ENCODE measurements around the gene IGSF21. TPM values are rescaled to one million over a fixed set of nuclear protein-coding genes. Genes with fewer than 3 reads are reported as not detected.

Gene IGSF21
- total and polyA plus RNA-seq, 2 donors (not counting 1 experiment from before 2014, with no cell fraction given) = not detected

- Mint-ChIP-seq H3K27ac (no peak overlapping the region), H3K4me3 (no peak overlapping the region), H3K27me3 (peaks cover 13% of the 10 kb centered on the region), H3K4me1 (no peaks in the 10 kb centered on the region), H3K9me3 (ENCODE audit: insufficient read depth) (no peaks in the 10 kb centered on the region)
- ChIA-PET POLR2A (no interaction called here), CTCF (interaction anchor here (1.0 kb wide), 1 partner anchor 25 kb away, joined by 3 read pairs; no protein-coding TSS in a partner anchor)
- Histone ChIP-seq H3K36me3 (replicated peaks in 1 of 2; ENCODE audit: control extremely low read depth in 1 of 2, control insufficient read depth in 1 of 2, extremely low read depth in 1 of 2, insufficient read depth in 2 of 2, low read length in 1 of 2) (no peaks in the 10 kb centered on the region), H3K4me2 (replicated peaks; ENCODE audit: low read depth, low read length, poor library complexity, severe bottlenecking) (no peak overlapping the region), H2AFZ (ENCODE audit: insufficient read depth, low read depth, low read length, poor library complexity, severe bottlenecking) (no peak overlapping the region), H3K27ac (ENCODE audit: low read length in 2 of 2) (no peak overlapping the region), H4K20me1 (ENCODE audit: control insufficient read depth, insufficient read depth, low read length, poor library complexity, severe bottlenecking) (no peaks in the 10 kb centered on the region), H3K4me3 (ENCODE audit: control extremely low read depth in 1 of 5, extremely low read depth in 1 of 5, insufficient read depth in 1 of 5, low read depth in 2 of 5, low read length in 4 of 5) (no peak overlapping the region), H3K79me2 (ENCODE audit: control insufficient read depth, insufficient read depth, low read length) (no peaks in the 10 kb centered on the region), H3K27me3 (replicated peaks in 1 of 4; ENCODE audit: control extremely low read depth in 1 of 4, control insufficient read depth in 3 of 4, insufficient read depth in 4 of 4, low read length in 3 of 4) (peaks cover 0 to 9% (median 0%) of the 10 kb centered on the region in 4 experiments), H3K9me3 (ENCODE audit: control extremely low read depth in 1 of 3, control insufficient read depth in 2 of 3, insufficient read depth in 1 of 3, low read length in 2 of 3) (peaks cover 0 to 4% (median 0%) of the 10 kb centered on the region in 3 donors), H3K9ac (ENCODE audit: low read length) (no peak overlapping the region), H3K4me1 (ENCODE audit: control insufficient read depth in 2 of 2, insufficient read depth in 2 of 2, low read length in 2 of 2) (no peaks in the 10 kb centered on the region)
- DNase-seq (no peak), ATAC-seq (ENCODE audit: low read depth) (no peak)
- TF ChIP-seq EZH2 (IDR thresholded peaks at IDR 0.05; ENCODE audit: borderline replicate concordance, insufficient read depth, low read depth, low read length, poor library complexity, severe bottlenecking) (no peak), CTCF (IDR thresholded peaks at IDR 0.05) (no peak)
- WGBS (ENCODE audit: insufficient coverage) = no CpG with 5 or more reads among the region's 3 CpGs
- intact Hi-C loops (cut with micrococcal nuclease) = no loop called here
Observed at GRCh38 chr1:18354612-18355011, 247.0 kb downstream of the IGSF21 start.

- WGBS (ENCODE audit: insufficient coverage) = 75% methylated on average over 7 of the region's 9 CpGs
- H3K4me1 ChIP-seq (ENCODE audit: control insufficient read depth in 2 of 2, insufficient read depth in 2 of 2, low read length in 2 of 2) = no peaks in the 10 kb centered on the region
- no peaks in the 10 kb centered on the region for H3K79me2 ChIP-seq (ENCODE audit: control insufficient read depth, insufficient read depth, low read length)
- H3K27me3 ChIP-seq (replicated peaks in 1 of 4; ENCODE audit: control extremely low read depth in 1 of 4, control insufficient read depth in 3 of 4, insufficient read depth in 4 of 4, low read length in 3 of 4) = peaks cover 0 to 6% (median 0%) of the 10 kb centered on the region in 4 experiments
- Mint-ChIP-seq H3K27ac (no peak overlapping the region), H3K4me3 (no peak overlapping the region), H3K4me1 (no peaks in the 10 kb centered on the region), H3K27me3 (peaks cover 13% of the 10 kb centered on the region), H3K9me3 (ENCODE audit: insufficient read depth) (no peaks in the 10 kb centered on the region)
- no peak overlapping the region for H3K4me2 ChIP-seq (replicated peaks; ENCODE audit: low read depth, low read length, poor library complexity, severe bottlenecking)
- TF ChIP-seq CTCF (IDR thresholded peaks at IDR 0.05) (no peak), EZH2 (IDR thresholded peaks at IDR 0.05; ENCODE audit: borderline replicate concordance, insufficient read depth, low read depth, low read length, poor library complexity, severe bottlenecking) (no peak)
- H3K27ac ChIP-seq (ENCODE audit: low read length in 2 of 2) = no peak overlapping the region
- intact Hi-C loops (cut with micrococcal nuclease) = no loop called here
- ChIA-PET POLR2A (no interaction called here), CTCF (no interaction called here)
- no peak for ATAC-seq (ENCODE audit: low read depth)
- no peaks in the 10 kb centered on the region for H3K36me3 ChIP-seq (replicated peaks in 1 of 2; ENCODE audit: control extremely low read depth in 1 of 2, control insufficient read depth in 1 of 2, extremely low read depth in 1 of 2, insufficient read depth in 2 of 2, low read length in 1 of 2)
- no peak overlapping the region for H2AFZ ChIP-seq (ENCODE audit: insufficient read depth, low read depth, low read length, poor library complexity, severe bottlenecking)
- peaks cover 0 to 4% (median 0%) of the 10 kb centered on the region in 3 donors for H3K9me3 ChIP-seq (ENCODE audit: control extremely low read depth in 1 of 3, control insufficient read depth in 2 of 3, insufficient read depth in 1 of 3, low read length in 2 of 3)
- H3K4me3 ChIP-seq (ENCODE audit: control extremely low read depth in 1 of 5, extremely low read depth in 1 of 5, insufficient read depth in 1 of 5, low read depth in 2 of 5, low read length in 4 of 5) = no peak overlapping the region
- H4K20me1 ChIP-seq (ENCODE audit: control insufficient read depth, insufficient read depth, low read length, poor library complexity, severe bottlenecking) = no peaks in the 10 kb centered on the region
- no peak overlapping the region for H3K9ac ChIP-seq (ENCODE audit: low read length)
- no peak for DNase-seq
Observed at GRCh38 chr1:18357622-18358230, 250.1 kb downstream of the IGSF21 start.
